Spleen (tissue), 11 donors: ENCODE results near the gene FAAP20. TPM values are rescaled to one million over a fixed set of nuclear protein-coding genes. Genes with fewer than 3 reads are reported as not detected.
A peak's percentile ranks its signal among the peaks of the same experiment; 100 is the strongest.

Source experiments
- DNase-seq: peaks from one replicate; pipeline ENCODE4 v3.0.0-alpha.2; 2020
- H3K27ac ChIP-seq, 8 donors: fragments of 200-600 bp; sonication (generic) in 7 of 8; 1 replicate in 4 of 8; 2 replicates in 4 of 8; pipeline versions ENCODE4 v1.5.0 to v1.8.0; 2016 to 2021; ENCODE audit warnings: inconsistent platforms in 4 of 8, mild to moderate bottlenecking in 4 of 8, moderate library complexity in 1 of 8
- H3K27me3 ChIP-seq, 7 donors: fragments of 200-600 bp; sonication (generic) in 6 of 7; replicated peaks in 1 of 7; 1 replicate in 4 of 7; 2 replicates in 3 of 7; pipeline versions ENCODE4 v1.5.0 to v1.8.0; 2016 to 2021; ENCODE audit warnings: inconsistent platforms in 3 of 7, mild to moderate bottlenecking in 1 of 7
- H3K36me3 ChIP-seq, 6 donors: fragments of 200-600 bp; sonication (generic) in 5 of 6; 1 replicate in 4 of 6; 2 replicates in 2 of 6; pipeline versions ENCODE4 v1.5.0 to v1.8.0; 2016 to 2021; ENCODE audit warnings: inconsistent platforms in 2 of 6
- H3K4me1 ChIP-seq, 6 donors: fragments of 200-600 bp; sonication (generic) in 5 of 6; 1 replicate in 3 of 6; 2 replicates in 3 of 6; pipeline versions ENCODE4 v1.5.0 to v1.8.0; 2016 to 2021; ENCODE audit warnings: inconsistent platforms in 3 of 6
- H3K4me3 ChIP-seq, 8 donors: fragments of 200-600 bp; sonication (generic) in 7 of 8; 1 replicate in 4 of 8; 2 replicates in 4 of 8; pipeline versions ENCODE4 v1.5.0 to v1.8.0; 2016 to 2021; ENCODE audit warnings: inconsistent platforms in 4 of 8, mild to moderate bottlenecking in 4 of 8, moderate library complexity in 2 of 8
- H3K9me3 ChIP-seq, 8 donors: fragments of 200-600 bp; sonication (generic) in 7 of 8; 1 replicate in 4 of 8; 2 replicates in 4 of 8; pipeline versions ENCODE4 v1.5.0 to v1.8.0; 2016 to 2021; ENCODE audit warnings: inconsistent platforms in 4 of 8
- POLR2A ChIP-seq, 3 donors: fragments of 450-650 bp; IDR thresholded peaks; one replicate each; pipeline ENCODE4 v1.5.1; 2017; ENCODE audit warnings: antibody characterized with exemption in 3 of 3, mild to moderate bottlenecking in 1 of 3
- POLR2AphosphoS5 ChIP-seq, 3 donors: sonication (generic); formaldehyde crosslinking; IDR thresholded peaks; one replicate each; pipeline ENCODE4 v1.5.1; 2017; ENCODE audit warnings: antibody characterized with exemption in 3 of 3
- WGBS, 5 donors: extraction: QIAGEN DNeasy Blood & Tissue Kit in 3 of 5; methylation state at CpG; one replicate each; pipeline versions ENCODE4 v1.1.5 to v1.1.7; 2013 to 2018; 5-methylcytosine and 5-hydroxymethylcytosine counted together
- intact Hi-C: fragments of 100-400 bp; cut with DNase I; formaldehyde crosslinking; loops from one replicate; pipeline ENCODE4 v1.15.0; 2023; ENCODE audit warnings: low total_unique reads
- polyA plus RNA-seq, 3 donors: library from polyadenylated mRNA; stranded (reverse); fragments of 200-250 nt; gene quantifications; one replicate each; pipeline ENCODE4 v1.2.1, GENCODE V29; 2013
- total RNA-seq, 7 donors: library from RNA; depleted of rRNA in 3 of 7; stranded (reverse); fragments of >200 nt in 3 of 7; fragmentation: NEBNext Ultra II Directional in 4 of 7; extraction: Animal tissue kit (Norgen Biotek cat#: 25700) in 4 of 7; gene quantifications; one replicate each; pipeline versions ENCODE4 v1.1.0 to v1.2.1, GENCODE V29; 2016 to 2021
- TF ChIP-seq, protein P1 (sequence below), 11 experiments: fragments of 200-600 bp in 7 of 11; fragments of 450-650 bp in 4 of 11; sonication (generic) in 4 of 11; IDR thresholded peaks in 8 of 11; conservative IDR thresholded peaks in 3 of 11; 1 replicate in 7 of 11; 2 replicates in 4 of 11; pipeline versions ENCODE4 v1.4.0 to v1.8.0; 2016 to 2021; ENCODE audit warnings: antibody characterized with exemption in 11 of 11, inconsistent platforms in 4 of 11, mild to moderate bottlenecking in 1 of 11
- donor health status: healthy with polysubstance abuse.
- donor health status: DM: no; HTN: no; CAD: no; lungs with moderate emphysema.
- donor health status: DM: no; HTN: no; CAD: no.
- donor health status: Bipolar disorder and iron deficiency.
- donor health status: healthy.
- donor health status: DM: no; HTN: no; CAD: no.
- donor health status: DM: yes; HTN: yes; CAD: no.

FAAP20 gene
- total and polyA plus RNA-seq, 10 donors: 20.6 to 113 (median 52.0) TPM

- intact Hi-C loops: no loop called here
- 79 to 92% (median 85%) methylated on average over 12 to 14 of the region's 14 CpGs for WGBS, 5 donors
- Histone ChIP-seq H3K4me3 (no peak overlapping the region), H3K27ac (peak overlapping the region in 7 of 8 donors; percentile 71 to 96 (median 91)), H3K36me3 (no peaks in the 10 kb centered on the region), H3K27me3 (peaks cover 0 to 19% (median 0%) of the 10 kb centered on the region in 7 donors), H3K9me3 (no peaks in the 10 kb centered on the region), H3K4me1 (peaks cover 17 to 64% (median 47%) of the 10 kb centered on the region in 6 donors)
- no peak for DNase-seq
- TF ChIP-seq POLR2A (IDR thresholded peaks at IDR 0.05) (no peak), POLR2AphosphoS5 (IDR thresholded peaks at IDR 0.05) (no peak)
Observed at GRCh38 chr1:2215329-2215728, 20.8 kb upstream of the FAAP20 start.

- 47 to 75% (median 66%) methylated on average over 7 to 21 of the region's 21 CpGs for WGBS, 5 donors
- DNase-seq: peak; percentile 89
- TF ChIP-seq POLR2A (IDR thresholded peaks at IDR 0.05) (no peak), POLR2AphosphoS5 (IDR thresholded peaks at IDR 0.05) (peak; percentile 64 to 82 (median 77))
- H3K9me3 ChIP-seq: no peaks in the 10 kb centered on the region
- peaks cover 19 to 67% (median 49%) of the 10 kb centered on the region in 6 donors for H3K4me1 ChIP-seq
- no peak overlapping the region for H3K4me3 ChIP-seq
- peaks cover 0 to 19% (median 0%) of the 10 kb centered on the region in 7 donors for H3K27me3 ChIP-seq
- peak overlapping the region; percentile 71 to 96 (median 90) for H3K27ac ChIP-seq
- intact Hi-C loops: no loop called here
- no peaks in the 10 kb centered on the region for H3K36me3 ChIP-seq
Observed at GRCh38 chr1:2214541-2215241, 20.1 kb upstream of the FAAP20 start.

DNA sequence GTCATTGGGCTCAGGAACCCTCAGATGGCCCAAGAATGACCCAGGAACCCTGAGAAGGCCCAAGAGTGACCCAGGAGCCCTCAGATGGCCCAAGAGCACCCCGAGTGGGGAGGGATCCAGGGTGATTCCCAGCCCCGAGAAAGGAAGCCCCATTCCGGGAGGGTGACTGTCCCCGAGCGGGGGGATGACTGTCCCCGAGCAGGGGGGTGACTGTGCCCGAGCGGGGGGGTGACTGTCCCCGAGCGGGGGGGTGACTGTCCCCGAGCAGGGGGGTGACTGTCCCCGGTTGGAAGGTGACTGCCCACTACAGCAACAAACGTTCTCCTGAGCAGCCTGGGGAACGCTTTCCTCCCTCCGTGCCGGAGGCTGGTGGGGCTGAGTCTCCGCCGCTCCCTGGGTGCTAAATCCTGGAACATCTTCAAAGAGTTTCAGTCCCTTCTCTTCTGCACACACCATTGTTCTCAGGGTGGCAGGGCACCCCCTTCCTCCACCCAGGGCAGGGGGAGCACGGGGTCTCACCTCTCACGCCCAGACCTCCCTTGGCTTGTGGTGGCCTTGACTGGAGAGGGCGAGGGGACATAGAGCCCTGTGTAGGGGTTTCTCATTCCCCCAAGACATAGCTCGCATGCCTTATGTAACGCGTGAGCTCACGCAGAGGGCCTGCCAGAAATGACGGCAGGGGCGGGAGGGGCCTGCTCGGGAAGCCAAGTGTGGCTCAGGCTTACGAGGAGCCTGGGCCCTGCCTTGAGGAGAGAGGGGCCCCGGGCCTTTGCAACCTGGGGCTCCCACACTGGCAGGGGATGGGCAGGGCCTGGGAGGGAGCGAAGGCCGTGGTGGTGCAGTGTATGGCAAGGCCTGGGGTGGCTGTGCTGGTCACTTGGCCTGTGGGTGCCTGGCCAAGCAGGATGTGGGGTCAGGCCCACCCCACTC is 19.3 kb upstream of the FAAP20 start:
- WGBS, 5 donors: 37 to 68% (median 66%) methylated on average over 18 to 32 of the region's 32 CpGs
- Histone ChIP-seq H3K27ac (peak overlapping the region; percentile 71 to 96 (median 90)), H3K27me3 (peaks cover 0 to 19% (median 0%) of the 10 kb centered on the region in 7 donors), H3K4me3 (peak overlapping the region in 1 of 8 donors; percentile 61), H3K36me3 (no peaks in the 10 kb centered on the region), H3K4me1 (peaks cover 21 to 75% (median 53%) of the 10 kb centered on the region in 6 donors), H3K9me3 (no peaks in the 10 kb centered on the region)
- peak; percentile 78 for DNase-seq
- TF ChIP-seq POLR2AphosphoS5 (IDR thresholded peaks at IDR 0.05) (peak in 1 of 3 donors; percentile 8), POLR2A (IDR thresholded peaks at IDR 0.05) (no peak)
- TF ChIP-seq, protein P1, sequence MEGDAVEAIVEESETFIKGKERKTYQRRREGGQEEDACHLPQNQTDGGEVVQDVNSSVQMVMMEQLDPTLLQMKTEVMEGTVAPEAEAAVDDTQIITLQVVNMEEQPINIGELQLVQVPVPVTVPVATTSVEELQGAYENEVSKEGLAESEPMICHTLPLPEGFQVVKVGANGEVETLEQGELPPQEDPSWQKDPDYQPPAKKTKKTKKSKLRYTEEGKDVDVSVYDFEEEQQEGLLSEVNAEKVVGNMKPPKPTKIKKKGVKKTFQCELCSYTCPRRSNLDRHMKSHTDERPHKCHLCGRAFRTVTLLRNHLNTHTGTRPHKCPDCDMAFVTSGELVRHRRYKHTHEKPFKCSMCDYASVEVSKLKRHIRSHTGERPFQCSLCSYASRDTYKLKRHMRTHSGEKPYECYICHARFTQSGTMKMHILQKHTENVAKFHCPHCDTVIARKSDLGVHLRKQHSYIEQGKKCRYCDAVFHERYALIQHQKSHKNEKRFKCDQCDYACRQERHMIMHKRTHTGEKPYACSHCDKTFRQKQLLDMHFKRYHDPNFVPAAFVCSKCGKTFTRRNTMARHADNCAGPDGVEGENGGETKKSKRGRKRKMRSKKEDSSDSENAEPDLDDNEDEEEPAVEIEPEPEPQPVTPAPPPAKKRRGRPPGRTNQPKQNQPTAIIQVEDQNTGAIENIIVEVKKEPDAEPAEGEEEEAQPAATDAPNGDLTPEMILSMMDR (IDR thresholded peaks at IDR 0.05 in 8 of 11, conservative IDR thresholded peaks at IDR 0.05 in 3 of 11): no peak
- intact Hi-C loops: no loop called here

DNA sequence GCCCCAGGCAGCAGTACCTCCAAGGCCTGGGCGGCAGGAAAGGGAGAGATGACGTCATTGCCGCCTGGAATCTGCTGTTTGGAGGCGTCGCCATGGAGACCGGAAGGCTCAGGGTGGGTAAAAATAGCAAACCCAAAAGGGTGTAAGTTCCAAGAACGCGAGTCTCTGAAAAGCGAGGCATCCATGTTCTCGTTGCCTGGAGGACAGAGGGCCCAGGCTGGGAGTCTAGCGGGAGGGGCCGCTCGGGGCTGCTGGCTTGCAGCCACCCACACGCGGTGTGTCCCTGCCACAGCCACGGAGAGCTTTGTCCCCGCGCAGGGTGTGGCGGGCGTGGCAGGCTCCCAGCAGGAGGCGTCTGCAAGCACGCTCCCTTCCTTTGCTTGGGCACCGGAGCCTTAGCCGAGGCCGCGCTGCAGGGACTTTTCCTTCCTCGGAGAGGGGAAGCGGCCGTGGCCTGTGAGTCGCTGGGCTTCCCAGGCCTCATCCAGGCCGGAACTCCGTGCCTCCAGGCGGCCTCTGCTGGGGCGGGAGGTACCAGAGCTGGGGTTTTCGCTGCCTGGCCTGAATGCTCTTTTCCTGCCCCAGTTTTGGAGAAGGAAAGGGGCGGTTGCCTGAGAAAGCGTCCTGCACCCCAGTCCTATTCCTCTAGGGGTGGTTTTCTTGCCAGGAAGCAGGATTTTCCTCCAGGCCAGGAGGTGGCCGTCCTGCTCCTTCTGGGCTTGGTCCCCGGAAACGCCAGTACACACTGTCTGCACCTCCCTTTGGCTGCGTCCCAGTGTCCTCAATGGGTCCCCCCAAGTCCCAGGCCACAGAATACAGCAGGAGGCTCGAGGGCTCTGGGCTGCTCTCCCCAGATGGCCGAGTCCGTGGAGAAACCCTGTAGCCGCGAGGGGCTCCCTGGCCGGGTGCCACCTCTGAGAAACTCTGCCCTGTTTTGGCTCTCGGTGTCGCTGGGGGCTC is 18.2 kb upstream of the FAAP20 start:
- TF ChIP-seq POLR2AphosphoS5 (IDR thresholded peaks at IDR 0.05) (peak; percentile 76 to 90 (median 89)), POLR2A (IDR thresholded peaks at IDR 0.05) (no peak)
- TF ChIP-seq, protein P1 (IDR thresholded peaks at IDR 0.05 in 8 of 11, conservative IDR thresholded peaks at IDR 0.05 in 3 of 11): peak in 9 of 11 experiments; percentile 21 to 53 (median 45)
- 3 to 21% (median 11%) methylated on average over 9 to 49 of the region's 49 CpGs for WGBS, 5 donors
- intact Hi-C loops: no loop called here
- Histone ChIP-seq H3K4me3 (peak overlapping the region in 7 of 8 donors; percentile 16 to 61 (median 20)), H3K27ac (peak overlapping the region; percentile 71 to 96 (median 90)), H3K4me1 (peaks cover 24 to 85% (median 59%) of the 10 kb centered on the region in 6 donors), H3K27me3 (peaks cover 0 to 19% (median 0%) of the 10 kb centered on the region in 7 donors), H3K9me3 (no peaks in the 10 kb centered on the region), H3K36me3 (no peaks in the 10 kb centered on the region)
- peak; percentile 94 for DNase-seq
